Osteoblast (primary cell): ENCODE results near the gene DRAM1. TPM values are rescaled to one million over a fixed set of nuclear protein-coding genes. Genes with fewer than 3 reads are reported as not detected.

Source experiments
- DNase-seq: peaks from one replicate; pipeline ENCODE4 v3.0.0; 2011; ENCODE audit warnings: low spot score, mixed read lengths; ENCODE audit not compliant: insufficient read length; ENCODE audit errors: missing footprints
- H2AFZ ChIP-seq: 2 replicates; pipeline ENCODE4 v1.6.0; 2011; ENCODE audit warnings: mild to moderate bottlenecking, low read length
- H3K27ac ChIP-seq: 2 replicates; pipeline ENCODE4 v1.5.1; 2011; ENCODE audit warnings: mild to moderate bottlenecking, low read depth, low read length, moderate library complexity
- H3K27me3 ChIP-seq: 2 replicates; pipeline ENCODE4 v1.6.0; 2012; ENCODE audit warnings: mild to moderate bottlenecking, control low read depth, inconsistent platforms, low read length, moderate library complexity; ENCODE audit not compliant: insufficient read depth
- H3K36me3 ChIP-seq: 2 replicates; pipeline ENCODE4 v1.5.1; 2011; ENCODE audit warnings: mild to moderate bottlenecking, low read length, control low read depth, moderate library complexity; ENCODE audit not compliant: insufficient read depth
- H3K4me1 ChIP-seq: 2 replicates; pipeline ENCODE4 v1.5.1; 2011; ENCODE audit warnings: mild to moderate bottlenecking, low read length, control low read depth, moderate library complexity; ENCODE audit not compliant: insufficient read depth
- H3K4me2 ChIP-seq: 2 replicates; pipeline ENCODE4 v1.6.0; 2011; ENCODE audit warnings: mild to moderate bottlenecking, low read length; ENCODE audit not compliant: insufficient read depth
- H3K4me3 ChIP-seq: fragments of 200-600 bp; sonication (generic); 3 replicates; pipeline ENCODE4 v1.5.1; 2012; ENCODE audit warnings: mild to moderate bottlenecking, low read length, inconsistent platforms; ENCODE audit not compliant: insufficient read depth
- H3K79me2 ChIP-seq: 2 replicates; pipeline ENCODE4 v1.6.0; 2012; ENCODE audit warnings: mild to moderate bottlenecking, low read length, control low read depth, inconsistent platforms; ENCODE audit not compliant: insufficient read depth
- H3K9me3 ChIP-seq: 2 replicates; pipeline ENCODE4 v1.5.1; 2011; ENCODE audit warnings: low read depth, low read length, control low read depth
- H4K20me1 ChIP-seq: 2 replicates; pipeline ENCODE4 v1.6.0; 2012; ENCODE audit warnings: mild to moderate bottlenecking, low read length, control low read depth; ENCODE audit not compliant: insufficient read depth
- total RNA-seq: library from RNA; depleted of rRNA; stranded (reverse); fragments of >200 nt; gene quantifications from 2 replicates; pipeline ENCODE4 v1.2.3, GENCODE V29; 2012
- TF ChIP-seq, protein P1 (sequence below): IDR thresholded peaks from 2 replicates; pipeline ENCODE4 v1.5.1; 2011; ENCODE audit warnings: mild to moderate bottlenecking, low read depth, low read length, moderate library complexity; ENCODE audit errors: extremely low read depth

DRAM1 gene
- total RNA-seq, 1 donor = 141 TPM

DNA sequence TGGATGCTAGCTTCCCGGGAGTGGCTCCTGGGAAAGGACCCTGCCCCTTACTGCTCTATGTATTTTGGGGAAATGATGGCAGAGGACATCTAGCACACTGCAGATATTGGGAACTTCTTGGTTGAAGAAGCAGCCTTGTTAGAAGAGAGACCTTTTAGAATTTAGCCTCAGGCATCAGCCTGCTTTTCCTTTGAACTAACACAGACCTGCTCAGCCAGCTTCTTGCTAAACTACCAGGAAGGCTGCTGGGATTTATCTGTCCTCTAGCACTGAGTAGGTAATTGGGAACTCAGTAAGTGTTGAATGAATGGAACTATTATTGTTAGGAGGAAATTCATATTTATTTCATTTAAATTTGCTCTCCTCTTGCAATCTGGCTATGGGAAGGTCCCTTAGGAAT is 77.3 kb downstream of the DRAM1 start:
- no peak overlapping the region for H3K4me3 ChIP-seq
- DNase-seq = no peak
- no peak overlapping the region for H3K4me2 ChIP-seq
- H3K9me3 ChIP-seq = no peaks in the 10 kb centered on the region
- H3K27ac ChIP-seq = no peak overlapping the region
- no peaks in the 10 kb centered on the region for H3K27me3 ChIP-seq
- H3K79me2 ChIP-seq = no peaks in the 10 kb centered on the region
- TF ChIP-seq, protein P1, sequence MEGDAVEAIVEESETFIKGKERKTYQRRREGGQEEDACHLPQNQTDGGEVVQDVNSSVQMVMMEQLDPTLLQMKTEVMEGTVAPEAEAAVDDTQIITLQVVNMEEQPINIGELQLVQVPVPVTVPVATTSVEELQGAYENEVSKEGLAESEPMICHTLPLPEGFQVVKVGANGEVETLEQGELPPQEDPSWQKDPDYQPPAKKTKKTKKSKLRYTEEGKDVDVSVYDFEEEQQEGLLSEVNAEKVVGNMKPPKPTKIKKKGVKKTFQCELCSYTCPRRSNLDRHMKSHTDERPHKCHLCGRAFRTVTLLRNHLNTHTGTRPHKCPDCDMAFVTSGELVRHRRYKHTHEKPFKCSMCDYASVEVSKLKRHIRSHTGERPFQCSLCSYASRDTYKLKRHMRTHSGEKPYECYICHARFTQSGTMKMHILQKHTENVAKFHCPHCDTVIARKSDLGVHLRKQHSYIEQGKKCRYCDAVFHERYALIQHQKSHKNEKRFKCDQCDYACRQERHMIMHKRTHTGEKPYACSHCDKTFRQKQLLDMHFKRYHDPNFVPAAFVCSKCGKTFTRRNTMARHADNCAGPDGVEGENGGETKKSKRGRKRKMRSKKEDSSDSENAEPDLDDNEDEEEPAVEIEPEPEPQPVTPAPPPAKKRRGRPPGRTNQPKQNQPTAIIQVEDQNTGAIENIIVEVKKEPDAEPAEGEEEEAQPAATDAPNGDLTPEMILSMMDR = no peak
- H4K20me1 ChIP-seq = no peaks in the 10 kb centered on the region
- H2AFZ ChIP-seq = no peak overlapping the region
- no peaks in the 10 kb centered on the region for H3K4me1 ChIP-seq
- H3K36me3 ChIP-seq = no peaks in the 10 kb centered on the region

DNA sequence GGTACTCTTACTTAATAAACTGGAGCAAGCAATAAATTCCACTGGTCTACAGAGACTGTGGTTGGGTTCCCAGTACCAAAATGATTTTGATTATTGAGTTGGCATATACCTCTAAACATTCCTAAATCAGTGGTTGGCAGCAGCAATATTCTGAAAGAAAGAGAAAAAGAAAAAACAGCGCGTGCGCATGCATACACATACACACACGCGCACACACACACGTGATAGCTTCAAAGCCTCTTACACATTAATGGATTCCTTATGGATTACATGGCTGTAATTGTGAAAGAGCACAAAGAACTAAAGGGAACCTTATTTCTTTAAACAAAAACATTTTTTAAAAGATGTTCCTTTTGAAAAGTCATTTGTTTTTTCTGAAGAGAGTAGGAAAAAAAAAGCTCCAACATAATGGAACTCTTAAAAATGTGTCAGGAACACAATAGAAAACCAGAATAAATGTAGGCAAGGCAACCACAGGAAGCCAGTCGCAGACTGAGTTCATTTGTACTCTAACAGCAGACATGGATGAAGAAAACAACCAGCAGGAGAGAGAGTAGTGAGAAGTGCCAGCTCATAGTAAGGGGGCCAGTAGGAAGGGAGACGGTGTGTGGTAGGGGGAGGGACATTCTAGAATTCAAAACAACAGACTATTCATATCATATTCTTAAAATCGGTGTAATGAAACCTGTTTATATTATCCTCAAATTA is 80.0 kb downstream of the DRAM1 start:
- H3K79me2 ChIP-seq = no peaks in the 10 kb centered on the region
- no peak overlapping the region for H2AFZ ChIP-seq
- no peak for DNase-seq
- H3K4me2 ChIP-seq = no peak overlapping the region
- TF ChIP-seq, protein P1 = no peak
- H4K20me1 ChIP-seq = no peaks in the 10 kb centered on the region
- no peaks in the 10 kb centered on the region for H3K27me3 ChIP-seq
- no peak overlapping the region for H3K4me3 ChIP-seq
- H3K9me3 ChIP-seq = no peaks in the 10 kb centered on the region
- no peaks in the 10 kb centered on the region for H3K4me1 ChIP-seq
- H3K27ac ChIP-seq = no peak overlapping the region
- no peaks in the 10 kb centered on the region for H3K36me3 ChIP-seq

DNA sequence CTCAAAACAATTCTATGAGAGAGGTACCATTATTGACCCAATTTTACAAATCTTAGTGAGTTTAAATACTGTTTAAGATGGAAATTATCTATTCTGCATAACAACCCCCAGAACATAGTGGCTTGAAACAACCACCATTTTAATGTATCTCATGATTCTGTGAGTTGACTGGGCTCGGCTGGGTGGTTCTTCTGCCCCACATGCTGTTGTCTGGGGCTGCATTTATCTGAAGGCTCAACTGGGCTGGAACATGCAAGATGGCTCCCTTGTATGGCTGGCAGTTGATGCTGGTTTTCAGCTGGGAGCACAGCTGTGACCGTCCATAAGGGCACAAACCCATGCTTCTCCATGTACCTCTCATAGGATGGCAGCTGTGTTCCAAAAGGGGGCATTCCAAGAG is 82.2 kb downstream of the DRAM1 start:
- H3K36me3 ChIP-seq = no peaks in the 10 kb centered on the region
- no peak overlapping the region for H3K4me2 ChIP-seq
- no peaks in the 10 kb centered on the region for H3K79me2 ChIP-seq
- no peaks in the 10 kb centered on the region for H3K27me3 ChIP-seq
- H3K4me1 ChIP-seq = no peaks in the 10 kb centered on the region
- no peak for DNase-seq
- H3K27ac ChIP-seq = no peak overlapping the region
- H2AFZ ChIP-seq = no peak overlapping the region
- TF ChIP-seq, protein P1 = no peak
- H4K20me1 ChIP-seq = no peaks in the 10 kb centered on the region
- H3K4me3 ChIP-seq = no peak overlapping the region
- no peaks in the 10 kb centered on the region for H3K9me3 ChIP-seq

DNA sequence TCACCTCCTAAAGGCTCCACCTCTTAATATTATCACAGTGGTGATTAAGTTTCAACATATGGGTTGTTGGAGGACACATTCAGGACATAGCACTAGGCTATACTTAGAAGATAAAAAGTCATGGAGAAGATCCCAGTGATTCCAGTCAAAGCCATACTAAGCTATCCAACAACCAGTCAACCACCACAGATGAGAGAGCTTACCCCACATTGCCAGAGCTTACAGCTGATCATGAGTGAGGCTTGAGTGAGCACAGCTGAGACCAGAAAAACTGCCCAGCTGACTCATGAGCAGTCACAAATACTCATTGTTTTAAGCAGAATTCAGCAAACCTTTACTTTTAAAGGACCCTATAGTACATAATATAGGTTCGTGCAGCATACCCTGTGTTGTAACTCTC is 85.1 kb downstream of the DRAM1 start:
- Histone ChIP-seq H4K20me1 (no peaks in the 10 kb centered on the region), H3K27me3 (no peaks in the 10 kb centered on the region), H3K4me1 (no peaks in the 10 kb centered on the region), H2AFZ (no peak overlapping the region), H3K27ac (no peak overlapping the region), H3K36me3 (no peaks in the 10 kb centered on the region), H3K4me2 (no peak overlapping the region), H3K79me2 (no peaks in the 10 kb centered on the region), H3K4me3 (no peak overlapping the region), H3K9me3 (no peaks in the 10 kb centered on the region)
- DNase-seq = no peak
- TF ChIP-seq, protein P1 = no peak
